ENCODE measurements around the gene GIPC2.

DNA sequence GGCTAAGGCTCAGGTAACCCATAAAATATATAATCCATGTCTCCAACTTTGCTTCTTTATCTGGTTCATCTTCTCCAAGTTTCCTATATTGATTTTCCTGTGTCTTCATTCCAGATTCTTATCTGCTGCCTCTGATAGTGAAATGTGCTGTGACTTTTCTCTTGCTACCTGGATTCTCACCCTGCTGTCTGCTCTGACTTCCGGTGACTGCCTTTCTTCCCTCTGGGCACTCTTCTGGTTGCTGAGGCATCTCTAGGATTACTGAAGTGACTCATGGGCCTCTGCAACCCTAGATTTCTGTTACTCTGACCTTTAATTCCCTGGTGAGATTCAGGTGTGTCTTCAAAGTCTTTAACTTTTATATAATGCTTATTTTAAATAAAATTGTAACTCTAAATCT is 46.9 kb downstream of the GIPC2 start:
- TF ChIP-seq, protein P1, sequence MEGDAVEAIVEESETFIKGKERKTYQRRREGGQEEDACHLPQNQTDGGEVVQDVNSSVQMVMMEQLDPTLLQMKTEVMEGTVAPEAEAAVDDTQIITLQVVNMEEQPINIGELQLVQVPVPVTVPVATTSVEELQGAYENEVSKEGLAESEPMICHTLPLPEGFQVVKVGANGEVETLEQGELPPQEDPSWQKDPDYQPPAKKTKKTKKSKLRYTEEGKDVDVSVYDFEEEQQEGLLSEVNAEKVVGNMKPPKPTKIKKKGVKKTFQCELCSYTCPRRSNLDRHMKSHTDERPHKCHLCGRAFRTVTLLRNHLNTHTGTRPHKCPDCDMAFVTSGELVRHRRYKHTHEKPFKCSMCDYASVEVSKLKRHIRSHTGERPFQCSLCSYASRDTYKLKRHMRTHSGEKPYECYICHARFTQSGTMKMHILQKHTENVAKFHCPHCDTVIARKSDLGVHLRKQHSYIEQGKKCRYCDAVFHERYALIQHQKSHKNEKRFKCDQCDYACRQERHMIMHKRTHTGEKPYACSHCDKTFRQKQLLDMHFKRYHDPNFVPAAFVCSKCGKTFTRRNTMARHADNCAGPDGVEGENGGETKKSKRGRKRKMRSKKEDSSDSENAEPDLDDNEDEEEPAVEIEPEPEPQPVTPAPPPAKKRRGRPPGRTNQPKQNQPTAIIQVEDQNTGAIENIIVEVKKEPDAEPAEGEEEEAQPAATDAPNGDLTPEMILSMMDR (conservative IDR thresholded peaks at IDR 0.05 in 1 of 2, IDR thresholded peaks at IDR 0.05 in 1 of 2; ENCODE audit: low read depth in 1 of 2, low read length in 2 of 2) = no peak
- TF ChIP-seq EZH2 (IDR thresholded peaks at IDR 0.05; ENCODE audit: low read length, missing control alignments) = no peak

Measured in fibroblast of lung (primary cell).